Left ventricle myocardium inferior (tissue), 1 donor: ENCODE measurements around the gene NTRK3. TPM values are rescaled to one million over a fixed set of nuclear protein-coding genes. Genes with fewer than 3 reads are reported as not detected.

ENCODE experiments used
- DNase-seq: peaks from one replicate; pipeline ENCODE4 v3.0.0-alpha.2; 2020
- H3K27ac ChIP-seq: fragments of 200-600 bp; replicated peaks from 2 replicates; pipeline ENCODE4 v1.8.0; 2021
- H3K27me3 ChIP-seq: fragments of 200-600 bp; 2 replicates; pipeline ENCODE4 v1.8.0; 2021; ENCODE audit warnings: low read depth
- H3K36me3 ChIP-seq: fragments of 200-600 bp; 2 replicates; pipeline ENCODE4 v1.8.0; 2021
- H3K4me1 ChIP-seq: fragments of 200-600 bp; 2 replicates; pipeline ENCODE4 v1.8.0; 2021
- H3K4me3 ChIP-seq: fragments of 200-600 bp; 2 replicates; pipeline ENCODE4 v1.8.0; 2021; ENCODE audit warnings: mild to moderate bottlenecking, moderate library complexity
- H3K9me3 ChIP-seq: fragments of 200-600 bp; replicated peaks from 2 replicates; pipeline ENCODE4 v1.8.0; 2021
- CTCF ChIP-seq: fragments of 200-600 bp; IDR thresholded peaks from 2 replicates; pipeline ENCODE4 v1.8.0; 2021; ENCODE audit warnings: antibody characterized with exemption, mild to moderate bottlenecking, borderline replicate concordance
- intact Hi-C: fragments of 100-400 bp; cut with micrococcal nuclease; formaldehyde crosslinking; loops from one replicate; pipeline ENCODE4 v1.11.0; 2022
- total RNA-seq: library from RNA; stranded (reverse); fragmentation: NEBNext Ultra II Directional; extraction: Animal tissue kit (Norgen Biotek cat#: 25700); gene quantifications from one replicate; pipeline ENCODE4 v1.2.1, GENCODE V29; 2021
- donor health status: DM: no; HTN: yes; CAD: no; lungs with severe emphysema.

The NTRK3 gene
- total RNA-seq, 1 donor from 2014 or later = 1.6 TPM

GRCh38 chr15:88003541-88004327 is 252.8 kb downstream of the NTRK3 start:
- Histone ChIP-seq H3K27me3 (no peaks in the 10 kb centered on the region), H3K4me3 (no peak overlapping the region), H3K27ac (no peak overlapping the region), H3K4me1 (no peaks in the 10 kb centered on the region), H3K36me3 (no peaks in the 10 kb centered on the region), H3K9me3 (peaks cover 18% of the 10 kb centered on the region)
- no peak for DNase-seq
- TF ChIP-seq CTCF = no peak
- intact Hi-C loops = no loop called here

GRCh38 chr15:88002706-88003105 is 253.8 kb downstream of the NTRK3 start:
- H3K27ac ChIP-seq = no peak overlapping the region
- no peak for TF ChIP-seq CTCF
- no peaks in the 10 kb centered on the region for H3K27me3 ChIP-seq
- no peak overlapping the region for H3K4me3 ChIP-seq
- no peak for DNase-seq
- H3K4me1 ChIP-seq = no peaks in the 10 kb centered on the region
- no peaks in the 10 kb centered on the region for H3K36me3 ChIP-seq
- intact Hi-C loops = no loop called here
- H3K9me3 ChIP-seq = peaks cover 18% of the 10 kb centered on the region

GRCh38 chr15:87998630-87999029 is 257.9 kb downstream of the NTRK3 start:
- Histone ChIP-seq H3K36me3 (no peaks in the 10 kb centered on the region), H3K4me3 (no peak overlapping the region), H3K27ac (no peak overlapping the region), H3K9me3 (peaks cover 18% of the 10 kb centered on the region), H3K27me3 (no peaks in the 10 kb centered on the region), H3K4me1 (no peaks in the 10 kb centered on the region)
- intact Hi-C loops = no loop called here
- TF ChIP-seq CTCF = no peak
- DNase-seq = no peak

GRCh38 chr15:87986776-87987175 is 269.8 kb downstream of the NTRK3 start:
- intact Hi-C loops = no loop called here
- no peak overlapping the region for H3K4me3 ChIP-seq
- H3K36me3 ChIP-seq = no peaks in the 10 kb centered on the region
- H3K27me3 ChIP-seq = peaks cover 5% of the 10 kb centered on the region
- DNase-seq = no peak
- no peaks in the 10 kb centered on the region for H3K9me3 ChIP-seq
- no peak for TF ChIP-seq CTCF
- H3K4me1 ChIP-seq = peaks cover 10% of the 10 kb centered on the region
- no peak overlapping the region for H3K27ac ChIP-seq

- DNase-seq = no peak
- TF ChIP-seq CTCF = no peak
- Histone ChIP-seq H3K36me3 (no peaks in the 10 kb centered on the region), H3K27ac (no peak overlapping the region), H3K27me3 (peaks cover 5% of the 10 kb centered on the region), H3K4me3 (no peak overlapping the region), H3K4me1 (peaks cover 13% of the 10 kb centered on the region), H3K9me3 (no peaks in the 10 kb centered on the region)
- intact Hi-C loops = no loop called here
These were observed 271.1 kb downstream of the NTRK3 start for GRCh38 chr15:87985451-87985850.
